ENCODE measurements around the gene HNRNPL. TPM values are rescaled to one million over a fixed set of nuclear protein-coding genes. Genes with fewer than 3 reads are reported as not detected.

Gene HNRNPL
- total RNA-seq, 1 experiment from 2014 or later, result 710 TPM

- no peak overlapping the region for H2BK15ac ChIP-seq (ENCODE audit: low read depth, low read length)
- H2BK20ac ChIP-seq (ENCODE audit: low read depth, low read length, poor library complexity, severe bottlenecking), result no peak overlapping the region
- no peak overlapping the region for H2AFZ ChIP-seq (ENCODE audit: low read length)
- H2BK12ac ChIP-seq (ENCODE audit: insufficient read length, low read depth, low read length), result no peak overlapping the region
- no peak overlapping the region for H4K8ac ChIP-seq (replicated peaks; ENCODE audit: insufficient read length, low read depth, low read length)
- no peak overlapping the region for H3K14ac ChIP-seq (ENCODE audit: insufficient read depth, low read length)
- peaks cover 3% of the 10 kb centered on the region; the same call in 1 of the 2 replicates for H3K4me1 ChIP-seq (ENCODE audit: insufficient read depth, low read length)
- H3K4me3 Mint-ChIP-seq, result no peak overlapping the region
- no peaks in the 10 kb centered on the region for H3K9me3 ChIP-seq (ENCODE audit: control insufficient read depth, low read depth, low read length)
- H3K4ac ChIP-seq (ENCODE audit: low read depth, low read length), result no peak overlapping the region
- peaks cover 19 to 34% of the 10 kb centered on the region in 2 experiments for H3K4me1 Mint-ChIP-seq
- H2BK120ac ChIP-seq (ENCODE audit: low read depth, low read length, poor library complexity, severe bottlenecking), result no peak overlapping the region
- H3K23ac ChIP-seq (ENCODE audit: insufficient read length, low read depth, low read length), result no peak overlapping the region
- no peaks in the 10 kb centered on the region; a peak in 1 of 7 replicates for H3K36me3 Mint-ChIP-seq (ENCODE audit: insufficient read depth in 1 of 3, low read depth in 3 of 3)
- H3T11ph ChIP-seq (ENCODE audit: low read length), result no peak overlapping the region
- no peak for DNase-seq
- no peak overlapping the region for H3K9ac ChIP-seq (ENCODE audit: extremely low read depth, insufficient read length, low read length)
- H3K56ac ChIP-seq (ENCODE audit: insufficient read length, low read depth, low read length), result no peak overlapping the region
- TF ChIP-seq CTCF (conservative IDR thresholded peaks at IDR 0.05), result no peak
- H3K9me3 Mint-ChIP-seq, result no peaks in the 10 kb centered on the region
- H3K27ac Mint-ChIP-seq, result peak overlapping the region in 1 of 3 experiments; percentile 40; a peak in 2 of 7 replicates
- no CpG with 5 or more reads among the region's 19 CpGs for WGBS (ENCODE audit: extremely low coverage, insufficient read length, low lambda C conversion rate)
- H2AK5ac ChIP-seq (ENCODE audit: insufficient read length, low read length), result no peak overlapping the region
- H3K18ac ChIP-seq (ENCODE audit: insufficient read length, low read depth, low read length), result no peak overlapping the region
- peaks cover 3% of the 10 kb centered on the region for H4K20me1 ChIP-seq (ENCODE audit: control insufficient read depth, insufficient read depth, insufficient read length)
- H3K27ac ChIP-seq (ENCODE audit: insufficient read length, low read depth, low read length), result no peak overlapping the region
- no peaks in the 10 kb centered on the region for H3K79me1 ChIP-seq (ENCODE audit: insufficient read depth, low read depth, low read length, poor library complexity, severe bottlenecking)
- H3K79me2 ChIP-seq (ENCODE audit: insufficient read depth, low read length), result no peaks in the 10 kb centered on the region
- no peak overlapping the region for H4K5ac ChIP-seq (ENCODE audit: insufficient read length, low read depth, low read length)
- H3K4me2 ChIP-seq (ENCODE audit: insufficient read depth, insufficient read length, low read length), result no peak overlapping the region
- H3K23me2 ChIP-seq (ENCODE audit: insufficient read length, low read depth, low read length, poor library complexity, severe bottlenecking), result no peaks in the 10 kb centered on the region
- no peaks in the 10 kb centered on the region for H3K27me3 Mint-ChIP-seq (ENCODE audit: low read depth)
- no peaks in the 10 kb centered on the region for H3K27me3 ChIP-seq (ENCODE audit: insufficient read depth, low read length)
- no peak overlapping the region for H4K91ac ChIP-seq (ENCODE audit: insufficient read length, low read depth, low read length)
- no peak overlapping the region for H2BK5ac ChIP-seq (ENCODE audit: insufficient read length, low read length)
Observed at GRCh38 chr19:38880882-38881609, 31.3 kb upstream of the HNRNPL start.
